Vagina (tissue), 2 donors: Measurements from ENCODE around the gene NELFA. TPM values are rescaled to one million over a fixed set of nuclear protein-coding genes. Genes with fewer than 3 reads are reported as not detected.

Experiments
- DNase-seq, 2 donors: peaks; one replicate each; pipeline ENCODE4 v3.0.0-alpha.2; 2017; ENCODE audit errors: extremely low spot score in 2 of 2
- H3K27ac ChIP-seq: fragments of 200-600 bp; sonication (generic); one replicate; pipeline ENCODE4 v1.5.1; 2019
- H3K27me3 ChIP-seq: fragments of 200-600 bp; sonication (generic); one replicate; pipeline ENCODE4 v1.5.1; 2019
- H3K36me3 ChIP-seq, 2 donors: fragments of 200-600 bp; sonication (generic); one replicate each; pipeline ENCODE4 v1.5.1; 2017 to 2019
- H3K4me1 ChIP-seq: fragments of 200-600 bp; sonication (generic); one replicate; pipeline ENCODE4 v1.5.1; 2019
- H3K4me3 ChIP-seq, 2 donors: fragments of 200-600 bp; sonication (generic); 1 replicate in 1 of 2; 2 replicates in 1 of 2; pipeline ENCODE4 v1.5.1; 2016 to 2019
- H3K9me3 ChIP-seq: fragments of 200-600 bp; sonication (generic); one replicate; pipeline ENCODE4 v1.5.1; 2019
- POLR2A ChIP-seq, 2 donors: fragments of 450-650 bp; IDR thresholded peaks; one replicate each; pipeline ENCODE4 v1.6.1; 2017; ENCODE audit warnings: antibody characterized with exemption in 2 of 2, mild to moderate bottlenecking in 2 of 2, moderate library complexity in 2 of 2
- POLR2AphosphoS5 ChIP-seq, 2 donors: sonication (generic); formaldehyde crosslinking; IDR thresholded peaks; one replicate each; pipeline ENCODE4 v1.9.0; 2017; ENCODE audit warnings: antibody characterized with exemption in 2 of 2, mild to moderate bottlenecking in 2 of 2, low read depth in 1 of 2; ENCODE audit not compliant: insufficient read depth in 1 of 2
- intact Hi-C: fragments of 100-400 bp; cut with DNase I; formaldehyde crosslinking; loops from one replicate; pipeline ENCODE4 v1.15.1; 2023
- total RNA-seq: library from RNA; depleted of rRNA; stranded (reverse); fragments of >200 nt; gene quantifications from one replicate; pipeline ENCODE4 v1.2.3, GENCODE V29; 2016
- TF ChIP-seq, protein P1 (sequence below), 3 experiments: fragments of 450-650 bp in 2 of 3; fragments of 200-600 bp in 1 of 3; sonication (generic) in 1 of 3; IDR thresholded peaks; one replicate each; pipeline ENCODE4 v1.5.1; 2017 to 2019; ENCODE audit warnings: antibody characterized with exemption in 3 of 3, mild to moderate bottlenecking in 2 of 3, moderate library complexity in 2 of 3

NELFA gene
- total RNA-seq, 1 donor from 2014 or later: 19.6 TPM

DNA sequence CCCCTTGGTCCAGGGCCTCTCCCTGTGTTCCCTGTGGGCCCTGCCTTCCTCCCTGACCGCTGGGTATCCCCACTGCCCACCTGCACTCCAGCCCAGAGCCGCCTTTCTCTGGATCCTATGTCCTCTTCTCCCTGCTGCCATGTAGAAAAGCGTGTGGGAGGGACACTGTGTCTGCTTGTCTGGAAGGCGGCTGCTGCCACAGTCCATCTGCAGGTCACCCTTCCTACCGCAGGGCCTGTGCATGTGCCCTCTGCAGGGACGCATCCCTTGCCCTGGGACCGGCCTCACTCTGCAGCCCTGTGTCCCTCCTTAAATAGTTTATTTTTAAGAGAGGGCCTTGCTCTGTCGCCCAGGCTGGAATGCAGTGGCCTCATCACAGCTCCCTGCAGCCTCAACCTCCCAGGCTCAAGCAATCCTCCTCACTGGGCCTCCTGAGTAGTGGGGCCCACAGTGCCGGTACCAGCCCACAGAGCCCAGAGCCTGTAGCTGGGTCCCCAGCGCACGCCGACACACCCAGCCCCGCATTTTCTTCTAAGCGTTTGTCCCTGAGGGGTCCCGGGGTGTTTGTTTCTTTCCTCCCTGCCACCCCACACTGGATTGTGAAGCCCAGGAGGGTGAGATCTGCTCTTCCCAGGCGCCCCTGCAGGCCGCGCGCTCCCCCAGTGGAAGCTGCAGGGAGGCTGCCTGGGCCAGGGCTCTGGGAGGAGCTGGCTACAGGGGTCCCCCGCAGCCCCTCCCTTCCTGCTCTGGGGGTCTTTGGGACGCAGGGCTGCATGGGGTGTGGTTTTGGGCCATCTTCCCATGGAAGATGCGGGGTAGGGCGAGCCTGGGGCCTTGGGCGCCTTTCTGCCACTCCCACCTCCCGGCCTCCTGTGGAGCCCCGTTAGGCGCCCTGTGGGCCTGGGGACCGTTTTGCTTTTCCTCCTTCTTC is 37.5 kb upstream of the NELFA start:
- DNase-seq: peak; percentile 49 to 87
- Histone ChIP-seq H3K9me3 (no peaks in the 10 kb centered on the region), H3K4me1 (peaks cover 11% of the 10 kb centered on the region), H3K4me3 (no peak overlapping the region), H3K27ac (no peak overlapping the region), H3K36me3 (no peaks in the 10 kb centered on the region), H3K27me3 (no peaks in the 10 kb centered on the region)
- intact Hi-C loops: no loop called here
- no peak for TF ChIP-seq POLR2A (IDR thresholded peaks at IDR 0.05)
- no peak for TF ChIP-seq POLR2AphosphoS5 (IDR thresholded peaks at IDR 0.05; ENCODE audit: insufficient read depth in 1 of 2, low read depth in 1 of 2)
- TF ChIP-seq, protein P1, sequence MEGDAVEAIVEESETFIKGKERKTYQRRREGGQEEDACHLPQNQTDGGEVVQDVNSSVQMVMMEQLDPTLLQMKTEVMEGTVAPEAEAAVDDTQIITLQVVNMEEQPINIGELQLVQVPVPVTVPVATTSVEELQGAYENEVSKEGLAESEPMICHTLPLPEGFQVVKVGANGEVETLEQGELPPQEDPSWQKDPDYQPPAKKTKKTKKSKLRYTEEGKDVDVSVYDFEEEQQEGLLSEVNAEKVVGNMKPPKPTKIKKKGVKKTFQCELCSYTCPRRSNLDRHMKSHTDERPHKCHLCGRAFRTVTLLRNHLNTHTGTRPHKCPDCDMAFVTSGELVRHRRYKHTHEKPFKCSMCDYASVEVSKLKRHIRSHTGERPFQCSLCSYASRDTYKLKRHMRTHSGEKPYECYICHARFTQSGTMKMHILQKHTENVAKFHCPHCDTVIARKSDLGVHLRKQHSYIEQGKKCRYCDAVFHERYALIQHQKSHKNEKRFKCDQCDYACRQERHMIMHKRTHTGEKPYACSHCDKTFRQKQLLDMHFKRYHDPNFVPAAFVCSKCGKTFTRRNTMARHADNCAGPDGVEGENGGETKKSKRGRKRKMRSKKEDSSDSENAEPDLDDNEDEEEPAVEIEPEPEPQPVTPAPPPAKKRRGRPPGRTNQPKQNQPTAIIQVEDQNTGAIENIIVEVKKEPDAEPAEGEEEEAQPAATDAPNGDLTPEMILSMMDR (IDR thresholded peaks at IDR 0.05): no peak

DNA sequence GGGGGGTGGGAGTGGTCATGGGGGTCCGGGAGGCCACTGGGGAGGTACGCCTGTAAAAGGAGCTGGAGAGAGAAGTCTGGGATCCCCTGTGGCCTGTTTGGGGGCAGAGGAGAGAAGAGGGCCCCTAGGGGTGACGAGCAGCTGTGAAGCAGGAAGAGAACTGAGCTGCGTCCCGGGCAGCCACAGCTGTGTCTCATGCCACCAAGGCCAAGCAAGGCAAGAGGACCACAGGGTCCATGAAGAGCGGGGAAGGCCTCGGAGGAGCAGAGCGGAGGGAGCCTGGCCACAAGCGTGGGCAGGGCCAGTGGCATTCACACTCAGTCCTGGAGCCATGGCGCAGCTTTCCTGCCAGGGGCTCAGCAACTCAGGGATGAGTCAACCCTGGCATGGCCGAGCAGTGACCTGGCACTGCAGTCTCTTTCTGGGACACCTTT is 36.8 kb upstream of the NELFA start:
- intact Hi-C loops: no loop called here
- Histone ChIP-seq H3K9me3 (no peaks in the 10 kb centered on the region), H3K4me3 (no peak overlapping the region), H3K4me1 (peaks cover 19% of the 10 kb centered on the region), H3K36me3 (no peaks in the 10 kb centered on the region), H3K27ac (no peak overlapping the region), H3K27me3 (peaks cover 3% of the 10 kb centered on the region)
- TF ChIP-seq POLR2AphosphoS5 (IDR thresholded peaks at IDR 0.05; ENCODE audit: insufficient read depth in 1 of 2, low read depth in 1 of 2) (no peak), POLR2A (IDR thresholded peaks at IDR 0.05) (no peak)
- TF ChIP-seq, protein P1 (IDR thresholded peaks at IDR 0.05): no peak
- peak; percentile 65 to 95 for DNase-seq

DNA sequence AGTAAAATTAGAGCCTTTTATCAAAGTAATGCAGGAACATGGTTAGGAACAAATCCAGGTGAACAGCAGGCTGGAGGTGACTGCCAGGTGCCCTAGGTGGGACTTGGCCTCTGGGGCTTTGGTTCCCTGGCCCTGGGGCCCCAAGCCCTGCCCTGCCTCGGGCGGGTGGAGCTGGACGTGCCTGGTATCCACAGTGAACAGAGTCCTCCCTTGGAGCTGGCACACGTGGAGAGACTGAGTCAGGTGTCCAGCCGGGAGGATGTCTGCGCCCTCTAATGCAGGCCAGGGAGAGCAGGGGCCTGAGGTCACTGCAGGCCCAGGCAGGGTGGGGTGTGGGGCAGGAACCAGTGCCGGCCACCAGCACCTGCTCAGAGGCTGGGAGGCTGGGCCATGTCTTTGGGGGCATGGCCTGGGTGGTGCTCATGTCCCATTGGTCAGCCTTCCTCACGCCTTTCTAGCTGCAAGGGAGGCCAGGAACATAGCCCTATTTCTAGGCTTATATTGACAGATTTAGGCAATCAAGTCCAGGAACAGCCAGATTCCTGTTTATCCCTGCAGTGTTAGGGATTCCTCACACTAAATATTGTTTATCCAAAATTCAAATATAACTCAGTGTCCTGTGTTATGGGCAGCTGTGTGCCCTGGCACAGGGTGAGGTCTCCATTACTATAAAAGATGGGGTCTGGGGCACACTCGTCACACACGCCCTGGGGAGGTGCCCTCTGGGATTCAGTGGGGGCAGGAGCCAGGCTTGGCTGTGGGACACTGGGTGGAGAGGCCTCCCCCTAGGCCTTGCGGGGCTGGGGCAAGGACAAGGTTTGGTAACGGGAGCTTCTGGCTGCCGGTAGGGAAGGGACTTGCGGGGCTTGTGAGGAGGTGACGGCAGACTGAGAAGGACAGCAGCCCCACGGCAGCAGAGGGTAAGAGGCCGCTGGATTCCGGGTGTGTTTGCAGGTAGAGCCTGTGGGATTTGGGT is 36.1 kb upstream of the NELFA start:
- Histone ChIP-seq H3K4me1 (peaks cover 24% of the 10 kb centered on the region), H3K27ac (no peak overlapping the region), H3K36me3 (no peaks in the 10 kb centered on the region), H3K4me3 (no peak overlapping the region), H3K27me3 (peaks cover 6% of the 10 kb centered on the region), H3K9me3 (no peaks in the 10 kb centered on the region)
- intact Hi-C loops: no loop called here
- peak in 1 of 2 donors; percentile 65 for DNase-seq
- TF ChIP-seq POLR2A (IDR thresholded peaks at IDR 0.05): no peak
- no peak for TF ChIP-seq POLR2AphosphoS5 (IDR thresholded peaks at IDR 0.05; ENCODE audit: insufficient read depth in 1 of 2, low read depth in 1 of 2)
- TF ChIP-seq, protein P1 (IDR thresholded peaks at IDR 0.05): no peak

DNA sequence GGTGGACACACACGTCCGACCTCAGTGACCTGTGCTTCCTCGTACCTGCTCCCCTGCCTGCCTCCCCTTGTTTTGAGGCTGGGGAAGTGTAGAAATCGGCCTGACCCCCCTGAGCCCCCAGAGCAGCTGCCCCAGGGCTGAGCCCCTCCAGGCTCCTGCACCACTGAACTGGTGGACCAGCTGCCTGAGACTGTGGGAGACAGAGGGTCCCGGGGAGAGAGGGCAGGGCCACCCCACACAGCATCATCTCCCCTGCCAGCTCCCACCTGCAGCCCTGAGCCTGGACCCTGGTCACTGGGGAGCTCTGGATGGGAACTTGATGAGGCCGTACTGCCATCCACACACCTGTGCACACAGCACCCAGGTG is 35.3 kb upstream of the NELFA start:
- peaks cover 6% of the 10 kb centered on the region for H3K27me3 ChIP-seq
- no peak overlapping the region for H3K27ac ChIP-seq
- intact Hi-C loops: no loop called here
- DNase-seq: peak; percentile 67 to 96
- TF ChIP-seq POLR2A (IDR thresholded peaks at IDR 0.05) (no peak), POLR2AphosphoS5 (IDR thresholded peaks at IDR 0.05; ENCODE audit: insufficient read depth in 1 of 2, low read depth in 1 of 2) (no peak)
- TF ChIP-seq, protein P1 (IDR thresholded peaks at IDR 0.05): no peak
- H3K4me3 ChIP-seq: no peak overlapping the region
- peaks cover 24% of the 10 kb centered on the region for H3K4me1 ChIP-seq
- H3K36me3 ChIP-seq: no peaks in the 10 kb centered on the region
- H3K9me3 ChIP-seq: no peaks in the 10 kb centered on the region
